HUES48 (cell line): Measurements from ENCODE around the gene CDH13.

Experiments
- H3K27ac ChIP-seq: one replicate; pipeline ENCODE4 v1.7.0; 2013; ENCODE audit warnings: low read depth, low read length, inconsistent platforms
- H3K27me3 ChIP-seq: 2 replicates; pipeline ENCODE4 v1.6.1; 2013; ENCODE audit warnings: mild to moderate bottlenecking, low read length; ENCODE audit not compliant: control insufficient read depth, insufficient read depth
- H3K36me3 ChIP-seq: 2 replicates; pipeline ENCODE4 v1.6.1; 2013; ENCODE audit warnings: low read length; ENCODE audit not compliant: control insufficient read depth, insufficient read depth
- H3K4me1 ChIP-seq: 2 replicates; pipeline ENCODE4 v1.6.1; 2013; ENCODE audit warnings: mild to moderate bottlenecking, low read length; ENCODE audit not compliant: control insufficient read depth, insufficient read depth
- H3K4me3 ChIP-seq: 2 replicates; pipeline ENCODE4 v1.5.1; 2013; ENCODE audit warnings: mild to moderate bottlenecking, low read depth, low read length
- H3K9ac ChIP-seq: 2 replicates; pipeline ENCODE4 v1.6.1; 2013; ENCODE audit warnings: mild to moderate bottlenecking, low read depth, low read length, moderate library complexity
- H3K9me3 ChIP-seq: 2 replicates; pipeline ENCODE4 v1.6.1; 2013; ENCODE audit warnings: low read length; ENCODE audit not compliant: control insufficient read depth, insufficient read depth

The CDH13 gene

DNA sequence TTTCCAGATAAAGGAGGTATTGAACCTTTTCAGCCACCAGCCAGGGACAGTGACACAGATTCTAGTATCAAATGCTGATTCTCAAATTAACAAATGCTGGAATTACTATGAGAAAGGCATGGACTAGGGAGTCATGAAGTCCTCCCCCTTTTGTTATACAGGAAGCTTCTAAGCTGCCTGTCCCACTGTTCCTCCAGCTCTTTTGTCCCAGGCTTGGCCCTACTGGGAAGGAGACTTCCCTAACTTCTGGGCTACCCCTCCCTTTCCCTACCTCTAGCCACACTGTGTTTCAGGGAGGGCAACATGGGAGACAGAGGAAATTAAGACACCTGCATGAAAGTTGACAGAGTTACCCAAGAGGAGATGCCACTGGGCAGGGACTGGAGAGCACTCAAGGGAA, 192.5 kb downstream of the CDH13 start:
- Histone ChIP-seq H3K4me3 (no peak overlapping the region), H3K27ac (no peak overlapping the region), H3K36me3 (no peaks in the 10 kb centered on the region), H3K9ac (no peak overlapping the region), H3K4me1 (peaks cover 12% of the 10 kb centered on the region), H3K9me3 (no peaks in the 10 kb centered on the region), H3K27me3 (no peaks in the 10 kb centered on the region)

- H3K4me3 ChIP-seq = no peak overlapping the region
- peaks cover 12% of the 10 kb centered on the region for H3K4me1 ChIP-seq
- no peaks in the 10 kb centered on the region for H3K27me3 ChIP-seq
- H3K9me3 ChIP-seq = no peaks in the 10 kb centered on the region
- H3K9ac ChIP-seq = no peak overlapping the region
- H3K36me3 ChIP-seq = no peaks in the 10 kb centered on the region
- H3K27ac ChIP-seq = no peak overlapping the region
These were observed 194.1 kb downstream of the CDH13 start for GRCh38 chr16:82820855-82821254.

GRCh38 chr16:82824408-82824807, 197.6 kb downstream of the CDH13 start:
- Histone ChIP-seq H3K4me1 (no peaks in the 10 kb centered on the region), H3K9me3 (no peaks in the 10 kb centered on the region), H3K9ac (no peak overlapping the region), H3K4me3 (no peak overlapping the region), H3K36me3 (no peaks in the 10 kb centered on the region), H3K27ac (no peak overlapping the region), H3K27me3 (no peaks in the 10 kb centered on the region)

GRCh38 chr16:82829301-82829700, 202.5 kb downstream of the CDH13 start:
- Histone ChIP-seq H3K27me3 (no peaks in the 10 kb centered on the region), H3K9me3 (no peaks in the 10 kb centered on the region), H3K27ac (no peak overlapping the region), H3K9ac (no peak overlapping the region), H3K36me3 (no peaks in the 10 kb centered on the region), H3K4me3 (no peak overlapping the region), H3K4me1 (peaks cover 33% of the 10 kb centered on the region)

- Histone ChIP-seq H3K27me3 (no peaks in the 10 kb centered on the region), H3K27ac (no peak overlapping the region), H3K9ac (no peak overlapping the region), H3K4me3 (no peak overlapping the region), H3K9me3 (no peaks in the 10 kb centered on the region), H3K4me1 (peaks cover 46% of the 10 kb centered on the region), H3K36me3 (no peaks in the 10 kb centered on the region)
These were observed 204.2 kb downstream of the CDH13 start for GRCh38 chr16:82830944-82831343.

GRCh38 chr16:82832821-82833220, 206.1 kb downstream of the CDH13 start:
- Histone ChIP-seq H3K4me1 (peaks cover 47% of the 10 kb centered on the region), H3K27ac (no peak overlapping the region), H3K9me3 (peaks cover 2% of the 10 kb centered on the region; the same call in 1 of the 2 replicates), H3K36me3 (no peaks in the 10 kb centered on the region), H3K9ac (no peak overlapping the region), H3K27me3 (no peaks in the 10 kb centered on the region), H3K4me3 (no peak overlapping the region)

- Histone ChIP-seq H3K27ac (no peak overlapping the region), H3K36me3 (no peaks in the 10 kb centered on the region), H3K4me1 (peaks cover 47% of the 10 kb centered on the region), H3K9ac (no peak overlapping the region), H3K4me3 (no peak overlapping the region), H3K9me3 (peaks cover 2% of the 10 kb centered on the region; the same call in 1 of the 2 replicates), H3K27me3 (no peaks in the 10 kb centered on the region)
These were observed 206.7 kb downstream of the CDH13 start for GRCh38 chr16:82833378-82833993.

DNA sequence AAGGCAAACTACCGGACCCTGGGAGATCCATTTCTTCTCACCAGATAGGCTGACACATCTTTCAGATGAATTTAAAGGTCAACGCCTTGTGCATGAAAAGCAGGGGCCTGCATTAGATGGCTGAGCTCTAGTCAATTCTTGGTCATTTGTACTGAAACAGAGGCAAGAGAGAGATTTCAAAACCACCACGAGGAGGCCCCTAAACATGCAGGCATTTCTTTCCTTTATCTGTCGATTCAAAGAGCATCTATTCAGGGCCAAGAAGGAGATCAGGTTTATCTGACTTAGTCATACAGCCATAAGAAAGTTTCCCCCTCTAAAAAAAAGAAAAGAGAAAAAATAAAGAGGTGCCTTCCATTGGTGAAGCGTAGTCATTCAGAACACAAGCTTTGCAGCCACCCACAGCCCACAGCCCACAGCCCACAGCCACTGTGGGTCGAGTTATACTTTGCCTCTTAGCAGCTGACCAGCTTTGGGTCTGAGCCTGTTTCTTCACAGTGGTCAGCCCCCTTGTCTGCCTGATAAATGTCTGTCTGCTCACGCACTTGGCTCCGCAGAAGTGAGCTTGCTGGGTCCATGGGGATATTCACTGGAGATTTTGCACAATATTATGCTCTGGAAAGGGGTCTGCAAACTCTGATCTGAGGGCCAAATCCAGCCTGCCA, 207.5 kb downstream of the CDH13 start:
- no peak overlapping the region for H3K9ac ChIP-seq
- H3K4me1 ChIP-seq = peaks cover 47% of the 10 kb centered on the region
- H3K27ac ChIP-seq = no peak overlapping the region
- H3K36me3 ChIP-seq = no peaks in the 10 kb centered on the region
- H3K27me3 ChIP-seq = no peaks in the 10 kb centered on the region
- H3K9me3 ChIP-seq = peaks cover 2% of the 10 kb centered on the region; the same call in 1 of the 2 replicates
- no peak overlapping the region for H3K4me3 ChIP-seq

GRCh38 chr16:82835487-82836155, 208.9 kb downstream of the CDH13 start:
- Histone ChIP-seq H3K27ac (peak overlapping the region; percentile 34), H3K4me3 (no peak overlapping the region), H3K9me3 (peaks cover 6% of the 10 kb centered on the region), H3K36me3 (no peaks in the 10 kb centered on the region), H3K9ac (no peak overlapping the region), H3K27me3 (no peaks in the 10 kb centered on the region), H3K4me1 (peaks cover 42% of the 10 kb centered on the region)

DNA sequence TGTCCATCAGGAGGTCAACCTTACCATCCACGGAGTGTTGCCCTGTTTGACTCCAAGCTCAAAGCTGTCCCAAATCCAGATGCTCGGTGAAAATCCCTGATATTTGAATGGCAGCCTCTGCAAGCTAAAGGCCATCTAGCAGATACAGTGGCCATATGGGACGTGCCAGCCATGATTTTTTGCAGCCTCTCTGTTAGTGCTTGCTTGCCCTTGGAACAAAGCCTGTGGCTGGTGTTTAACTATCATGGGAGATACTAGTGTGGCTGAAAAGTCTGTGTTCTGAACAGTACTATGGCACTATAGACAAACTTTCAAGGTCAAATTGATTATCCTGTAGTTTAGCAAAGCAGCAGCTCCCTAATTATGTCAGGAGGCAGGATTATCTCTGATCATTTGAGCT, 214.3 kb downstream of the CDH13 start:
- peaks cover 28% of the 10 kb centered on the region for H3K9me3 ChIP-seq
- H3K36me3 ChIP-seq = no peaks in the 10 kb centered on the region
- H3K27ac ChIP-seq = no peak overlapping the region
- no peak overlapping the region for H3K4me3 ChIP-seq
- no peak overlapping the region for H3K9ac ChIP-seq
- no peaks in the 10 kb centered on the region for H3K4me1 ChIP-seq
- H3K27me3 ChIP-seq = no peaks in the 10 kb centered on the region

DNA sequence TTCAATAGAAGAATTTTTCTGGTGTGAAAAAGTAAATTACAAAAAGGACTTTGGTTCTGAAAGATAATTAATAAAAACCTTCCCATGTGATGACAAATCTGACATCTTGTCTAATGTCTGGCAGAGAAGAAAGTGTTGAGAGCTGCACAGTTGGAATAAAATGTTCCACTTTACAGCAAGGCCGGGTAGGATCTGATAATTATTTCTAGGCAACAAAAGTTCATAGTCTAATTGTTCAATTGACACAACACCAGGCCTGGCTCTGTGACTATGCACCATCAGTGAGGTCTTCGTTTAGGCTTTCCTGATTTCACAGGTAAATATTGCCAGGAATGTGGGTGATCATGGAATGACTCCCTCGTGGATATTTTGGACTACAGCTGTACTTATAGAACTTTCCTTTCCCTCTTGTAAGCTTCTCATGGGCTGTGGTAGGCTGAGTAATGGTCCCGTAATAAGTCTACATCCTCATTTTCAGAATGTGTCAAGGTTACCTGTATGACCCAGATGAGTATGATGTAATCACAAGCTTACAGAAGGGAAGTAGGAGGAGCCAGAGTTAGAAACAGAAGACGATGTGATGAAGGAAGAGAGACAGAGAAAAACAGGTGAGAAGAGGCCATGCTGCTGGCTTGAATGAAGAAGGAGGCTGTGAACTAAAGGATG, 217.0 kb downstream of the CDH13 start:
- Histone ChIP-seq H3K27ac (no peak overlapping the region), H3K4me1 (peaks cover 6% of the 10 kb centered on the region; the same call in 1 of the 2 replicates), H3K9me3 (peaks cover 26% of the 10 kb centered on the region), H3K4me3 (no peak overlapping the region), H3K27me3 (no peaks in the 10 kb centered on the region), H3K36me3 (no peaks in the 10 kb centered on the region), H3K9ac (no peak overlapping the region)
